ENCODE results near the gene PGAM5. TPM values are rescaled to one million over a fixed set of nuclear protein-coding genes. Genes with fewer than 3 reads are reported as not detected.
A peak's percentile ranks its signal among the peaks of the same experiment; 100 is the strongest.

PGAM5 gene
- total and polyA plus RNA-seq, 12 donors: 17.5 to 37.6 (median 31.3) TPM

DNA sequence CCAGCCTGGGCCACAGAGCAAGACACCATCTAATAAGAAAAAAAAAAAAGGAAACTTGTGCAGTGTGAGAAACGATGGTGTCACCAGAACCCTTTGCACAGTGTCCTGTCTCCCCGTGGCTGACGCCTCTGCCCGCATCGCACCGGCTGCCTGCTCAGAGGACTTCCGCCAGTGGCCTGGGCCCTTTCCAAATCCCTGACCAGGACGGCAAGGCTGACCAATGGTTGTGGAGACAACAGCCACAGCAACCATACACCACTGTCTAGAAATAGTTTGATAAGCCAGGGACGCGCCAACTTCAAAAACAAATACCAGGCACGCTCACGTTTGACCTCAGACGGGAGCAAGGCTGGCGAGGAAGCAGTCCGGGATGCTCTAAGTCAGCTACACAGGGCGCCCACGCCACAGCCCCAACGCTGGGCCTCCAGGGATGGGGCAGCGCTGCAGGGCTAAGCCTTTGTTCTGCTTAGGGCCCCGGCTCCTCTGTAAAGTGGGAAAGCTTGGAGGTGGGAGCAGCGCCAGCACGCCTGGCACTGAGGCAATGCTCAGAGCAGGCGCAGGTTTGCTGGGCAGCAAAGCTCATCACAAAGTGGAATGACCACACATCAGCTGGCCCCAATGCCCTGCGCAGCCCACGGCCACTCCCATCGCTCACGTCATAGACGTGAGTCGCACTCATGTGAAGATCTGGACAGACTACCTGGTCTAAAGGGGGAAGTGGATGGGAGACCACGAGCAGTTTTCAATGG is 12.5 kb downstream of the PGAM5 start:
- no peak overlapping the region for H3K27ac ChIP-seq
- ATAC-seq (peak; percentile 52 to 90 (median 73)), DNase-seq (peak; percentile 58 to 63)
- TF ChIP-seq, protein P1, sequence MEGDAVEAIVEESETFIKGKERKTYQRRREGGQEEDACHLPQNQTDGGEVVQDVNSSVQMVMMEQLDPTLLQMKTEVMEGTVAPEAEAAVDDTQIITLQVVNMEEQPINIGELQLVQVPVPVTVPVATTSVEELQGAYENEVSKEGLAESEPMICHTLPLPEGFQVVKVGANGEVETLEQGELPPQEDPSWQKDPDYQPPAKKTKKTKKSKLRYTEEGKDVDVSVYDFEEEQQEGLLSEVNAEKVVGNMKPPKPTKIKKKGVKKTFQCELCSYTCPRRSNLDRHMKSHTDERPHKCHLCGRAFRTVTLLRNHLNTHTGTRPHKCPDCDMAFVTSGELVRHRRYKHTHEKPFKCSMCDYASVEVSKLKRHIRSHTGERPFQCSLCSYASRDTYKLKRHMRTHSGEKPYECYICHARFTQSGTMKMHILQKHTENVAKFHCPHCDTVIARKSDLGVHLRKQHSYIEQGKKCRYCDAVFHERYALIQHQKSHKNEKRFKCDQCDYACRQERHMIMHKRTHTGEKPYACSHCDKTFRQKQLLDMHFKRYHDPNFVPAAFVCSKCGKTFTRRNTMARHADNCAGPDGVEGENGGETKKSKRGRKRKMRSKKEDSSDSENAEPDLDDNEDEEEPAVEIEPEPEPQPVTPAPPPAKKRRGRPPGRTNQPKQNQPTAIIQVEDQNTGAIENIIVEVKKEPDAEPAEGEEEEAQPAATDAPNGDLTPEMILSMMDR (IDR thresholded peaks at IDR 0.05): no peak
- peaks cover 0 to 97% (median 44%) of the 10 kb centered on the region in 9 donors for H3K36me3 ChIP-seq
- no peaks in the 10 kb centered on the region for H3K9me3 ChIP-seq
- no peaks in the 10 kb centered on the region for H3K27me3 ChIP-seq
- intact Hi-C loops (cut with DNase I): no loop called here
- no peak overlapping the region for H3K4me3 ChIP-seq
- WGBS, 2 donors: 69 to 76% methylated on average over 30 of the region's 30 CpGs
- H3K4me1 ChIP-seq: peaks cover 0 to 5% (median 0%) of the 10 kb centered on the region in 9 donors

DNA sequence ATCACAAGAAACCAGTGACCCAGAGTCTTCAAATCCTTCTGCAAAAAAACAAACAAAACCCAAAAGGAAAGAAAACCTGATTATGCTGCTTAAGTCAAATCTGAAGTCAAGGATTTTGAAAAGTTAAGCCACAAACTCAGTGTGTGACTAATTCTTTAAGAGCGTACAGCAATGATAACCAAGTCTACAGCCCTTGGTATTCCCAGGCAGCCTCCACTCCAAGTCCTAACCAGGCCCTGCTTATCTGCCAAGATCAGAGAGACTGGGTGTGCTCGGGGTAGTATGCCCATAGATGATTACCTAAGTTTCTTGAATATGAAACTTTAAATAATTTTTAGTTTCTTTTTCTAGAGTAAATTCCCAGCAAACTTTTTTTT is 13.1 kb downstream of the PGAM5 start:
- ATAC-seq (no peak), DNase-seq (no peak)
- TF ChIP-seq, protein P1 (IDR thresholded peaks at IDR 0.05): no peak
- intact Hi-C loops (cut with DNase I): no loop called here
- Histone ChIP-seq H3K27me3 (no peaks in the 10 kb centered on the region), H3K4me3 (no peak overlapping the region), H3K9me3 (no peaks in the 10 kb centered on the region), H3K4me1 (peaks cover 0 to 5% (median 0%) of the 10 kb centered on the region in 9 donors), H3K27ac (no peak overlapping the region), H3K36me3 (peaks cover 0 to 100% (median 47%) of the 10 kb centered on the region in 9 donors)
- 89 to 96% methylated on average over 2 of the region's 2 CpGs for WGBS, 2 donors

DNA sequence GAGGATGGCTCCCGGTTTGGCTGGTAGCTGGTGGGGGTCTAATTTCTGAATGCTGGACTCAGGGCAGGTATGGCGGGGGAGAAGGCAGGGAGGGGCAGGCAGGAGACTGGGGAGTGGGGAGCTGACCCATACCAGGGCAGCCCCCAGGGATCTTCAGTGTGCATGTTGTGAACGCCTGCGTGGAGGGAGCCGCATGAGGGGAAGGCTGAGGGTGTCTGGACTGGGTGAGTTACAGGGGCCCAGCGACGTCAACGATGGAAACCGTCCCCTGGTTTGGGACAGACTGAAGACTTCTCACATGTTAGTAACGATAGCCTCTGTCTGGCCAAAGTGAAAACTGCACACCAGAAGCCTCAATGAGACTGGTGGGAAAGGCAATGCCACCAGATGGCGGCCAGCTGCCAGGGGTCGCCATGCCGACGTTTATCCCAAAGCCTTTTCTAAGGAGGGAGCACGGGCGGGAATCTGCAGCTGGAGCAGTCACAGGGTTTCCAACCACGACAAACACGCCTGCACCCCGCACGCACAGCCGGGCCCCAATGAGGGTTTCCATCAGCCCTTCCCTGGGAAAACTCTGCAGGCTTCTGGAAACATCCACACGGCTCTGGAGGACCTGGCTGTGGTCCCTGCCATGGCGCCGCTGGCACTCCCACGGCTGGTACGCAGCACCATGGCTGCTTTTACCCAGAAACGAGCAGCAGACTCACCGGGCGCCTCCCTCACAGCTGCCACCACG is 14.0 kb downstream of the PGAM5 start:
- Histone ChIP-seq H3K4me3 (no peak overlapping the region), H3K27me3 (no peaks in the 10 kb centered on the region), H3K4me1 (peaks cover 0 to 5% (median 0%) of the 10 kb centered on the region in 9 donors), H3K9me3 (no peaks in the 10 kb centered on the region), H3K27ac (no peak overlapping the region), H3K36me3 (peaks cover 0 to 97% (median 40%) of the 10 kb centered on the region in 9 donors)
- no peak for ATAC-seq
- TF ChIP-seq, protein P1 (IDR thresholded peaks at IDR 0.05): no peak
- DNase-seq: no peak
- intact Hi-C loops (cut with DNase I): no loop called here
- WGBS, 2 donors: 89 to 93% methylated on average over 30 of the region's 30 CpGs

DNA sequence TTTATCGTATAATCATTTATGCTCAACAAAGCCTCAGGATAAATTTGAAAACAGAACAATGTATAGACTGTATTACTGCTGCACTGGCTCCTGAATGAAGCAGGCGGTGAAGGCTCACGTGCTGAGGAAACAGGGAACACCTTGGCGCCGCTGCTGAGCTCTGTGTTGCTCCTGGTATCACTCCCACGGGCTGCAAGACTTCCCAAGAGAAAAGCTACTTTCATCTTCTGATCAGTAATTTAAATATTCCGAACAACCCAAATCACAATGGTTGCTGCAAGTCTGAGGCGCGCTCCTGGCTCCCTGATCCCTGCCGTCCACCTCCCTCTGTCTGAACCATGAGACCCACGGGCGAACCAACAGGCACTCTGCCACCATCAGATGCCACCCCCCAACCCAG is 15.7 kb downstream of the PGAM5 start:
- TF ChIP-seq, protein P1 (IDR thresholded peaks at IDR 0.05): no peak
- H3K36me3 ChIP-seq: peaks cover 0 to 97% (median 46%) of the 10 kb centered on the region in 9 donors
- no peaks in the 10 kb centered on the region for H3K27me3 ChIP-seq
- H3K27ac ChIP-seq: no peak overlapping the region
- no peaks in the 10 kb centered on the region for H3K9me3 ChIP-seq
- DNase-seq (no peak), ATAC-seq (no peak)
- intact Hi-C loops (cut with DNase I): no loop called here
- 94 to 96% methylated on average over 12 of the region's 12 CpGs for WGBS, 2 donors
- H3K4me1 ChIP-seq: peaks cover 0 to 5% (median 0%) of the 10 kb centered on the region in 9 donors
- H3K4me3 ChIP-seq: no peak overlapping the region
